ENCODE data around the gene OR9A2.

DNA sequence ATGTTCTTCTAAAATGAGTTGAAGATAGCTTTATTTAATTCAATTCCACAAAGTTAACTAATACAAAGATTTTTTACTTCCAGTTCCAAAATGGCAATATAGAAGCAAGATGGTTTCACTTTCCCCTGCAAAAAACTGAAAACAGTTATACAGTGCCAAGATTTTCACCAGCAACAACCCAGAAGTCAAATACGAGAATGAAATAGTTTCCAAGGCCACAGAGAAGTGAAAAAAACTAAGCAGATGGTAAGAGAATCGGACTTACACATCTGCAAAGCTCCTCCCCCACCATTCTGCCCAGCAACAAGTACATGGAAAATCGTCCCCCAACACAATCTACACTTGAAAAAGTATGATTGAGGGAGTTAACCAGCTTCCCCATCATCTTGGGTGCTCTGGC lies 34.5 kb downstream of the OR9A2 start:
- TF ChIP-seq, protein P1, sequence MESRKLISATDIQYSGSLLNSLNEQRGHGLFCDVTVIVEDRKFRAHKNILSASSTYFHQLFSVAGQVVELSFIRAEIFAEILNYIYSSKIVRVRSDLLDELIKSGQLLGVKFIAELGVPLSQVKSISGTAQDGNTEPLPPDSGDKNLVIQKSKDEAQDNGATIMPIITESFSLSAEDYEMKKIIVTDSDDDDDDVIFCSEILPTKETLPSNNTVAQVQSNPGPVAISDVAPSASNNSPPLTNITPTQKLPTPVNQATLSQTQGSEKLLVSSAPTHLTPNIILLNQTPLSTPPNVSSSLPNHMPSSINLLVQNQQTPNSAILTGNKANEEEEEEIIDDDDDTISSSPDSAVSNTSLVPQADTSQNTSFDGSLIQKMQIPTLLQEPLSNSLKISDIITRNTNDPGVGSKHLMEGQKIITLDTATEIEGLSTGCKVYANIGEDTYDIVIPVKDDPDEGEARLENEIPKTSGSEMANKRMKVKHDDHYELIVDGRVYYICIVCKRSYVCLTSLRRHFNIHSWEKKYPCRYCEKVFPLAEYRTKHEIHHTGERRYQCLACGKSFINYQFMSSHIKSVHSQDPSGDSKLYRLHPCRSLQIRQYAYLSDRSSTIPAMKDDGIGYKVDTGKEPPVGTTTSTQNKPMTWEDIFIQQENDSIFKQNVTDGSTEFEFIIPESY (IDR thresholded peaks at IDR 0.05): no peak
- TF ChIP-seq EZH2 (IDR thresholded peaks at IDR 0.05; ENCODE audit: borderline replicate concordance, control insufficient read depth, low read depth, low read length) (no peak), NR2C2 (IDR thresholded peaks at IDR 0.05; ENCODE audit: borderline replicate concordance, control insufficient read depth, insufficient read length, low read depth) (no peak), STAT3 (IDR thresholded peaks at IDR 0.05; ENCODE audit: low read depth, low read length) (no peak), ZNF274 (IDR thresholded peaks at IDR 0.05; ENCODE audit: insufficient read depth, insufficient read length) (no peak), SUPT20H (IDR thresholded peaks at IDR 0.05; ENCODE audit: borderline replicate concordance, control insufficient read depth, low read depth, low read length) (no peak), CHD2 (IDR thresholded peaks at IDR 0.05; ENCODE audit: borderline replicate concordance, low read depth, low read length) (no peak), BACH1 (IDR thresholded peaks at IDR 0.05; ENCODE audit: borderline replicate concordance) (no peak), POLR2A (IDR thresholded peaks at IDR 0.05; ENCODE audit: low read depth, low read length) (no peak), MXI1 (IDR thresholded peaks at IDR 0.05; ENCODE audit: low read depth, low read length) (no peak), SIX5 (IDR thresholded peaks at IDR 0.05; ENCODE audit: low read depth, low read length, severe bottlenecking) (no peak), ZNF384 (IDR thresholded peaks at IDR 0.05; ENCODE audit: borderline replicate concordance, low read depth, low read length) (no peak)
- TF ChIP-seq, protein P2, sequence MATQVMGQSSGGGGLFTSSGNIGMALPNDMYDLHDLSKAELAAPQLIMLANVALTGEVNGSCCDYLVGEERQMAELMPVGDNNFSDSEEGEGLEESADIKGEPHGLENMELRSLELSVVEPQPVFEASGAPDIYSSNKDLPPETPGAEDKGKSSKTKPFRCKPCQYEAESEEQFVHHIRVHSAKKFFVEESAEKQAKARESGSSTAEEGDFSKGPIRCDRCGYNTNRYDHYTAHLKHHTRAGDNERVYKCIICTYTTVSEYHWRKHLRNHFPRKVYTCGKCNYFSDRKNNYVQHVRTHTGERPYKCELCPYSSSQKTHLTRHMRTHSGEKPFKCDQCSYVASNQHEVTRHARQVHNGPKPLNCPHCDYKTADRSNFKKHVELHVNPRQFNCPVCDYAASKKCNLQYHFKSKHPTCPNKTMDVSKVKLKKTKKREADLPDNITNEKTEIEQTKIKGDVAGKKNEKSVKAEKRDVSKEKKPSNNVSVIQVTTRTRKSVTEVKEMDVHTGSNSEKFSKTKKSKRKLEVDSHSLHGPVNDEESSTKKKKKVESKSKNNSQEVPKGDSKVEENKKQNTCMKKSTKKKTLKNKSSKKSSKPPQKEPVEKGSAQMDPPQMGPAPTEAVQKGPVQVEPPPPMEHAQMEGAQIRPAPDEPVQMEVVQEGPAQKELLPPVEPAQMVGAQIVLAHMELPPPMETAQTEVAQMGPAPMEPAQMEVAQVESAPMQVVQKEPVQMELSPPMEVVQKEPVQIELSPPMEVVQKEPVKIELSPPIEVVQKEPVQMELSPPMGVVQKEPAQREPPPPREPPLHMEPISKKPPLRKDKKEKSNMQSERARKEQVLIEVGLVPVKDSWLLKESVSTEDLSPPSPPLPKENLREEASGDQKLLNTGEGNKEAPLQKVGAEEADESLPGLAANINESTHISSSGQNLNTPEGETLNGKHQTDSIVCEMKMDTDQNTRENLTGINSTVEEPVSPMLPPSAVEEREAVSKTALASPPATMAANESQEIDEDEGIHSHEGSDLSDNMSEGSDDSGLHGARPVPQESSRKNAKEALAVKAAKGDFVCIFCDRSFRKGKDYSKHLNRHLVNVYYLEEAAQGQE (IDR thresholded peaks at IDR 0.05; ENCODE audit: low read depth, low read length): no peak
- TF ChIP-seq, protein P3, sequence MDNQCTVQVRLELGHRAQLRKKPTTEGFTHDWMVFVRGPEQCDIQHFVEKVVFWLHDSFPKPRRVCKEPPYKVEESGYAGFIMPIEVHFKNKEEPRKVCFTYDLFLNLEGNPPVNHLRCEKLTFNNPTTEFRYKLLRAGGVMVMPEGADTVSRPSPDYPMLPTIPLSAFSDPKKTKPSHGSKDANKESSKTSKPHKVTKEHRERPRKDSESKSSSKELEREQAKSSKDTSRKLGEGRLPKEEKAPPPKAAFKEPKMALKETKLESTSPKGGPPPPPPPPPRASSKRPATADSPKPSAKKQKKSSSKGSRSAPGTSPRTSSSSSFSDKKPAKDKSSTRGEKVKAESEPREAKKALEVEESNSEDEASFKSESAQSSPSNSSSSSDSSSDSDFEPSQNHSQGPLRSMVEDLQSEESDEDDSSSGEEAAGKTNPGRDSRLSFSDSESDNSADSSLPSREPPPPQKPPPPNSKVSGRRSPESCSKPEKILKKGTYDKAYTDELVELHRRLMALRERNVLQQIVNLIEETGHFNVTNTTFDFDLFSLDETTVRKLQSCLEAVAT (IDR thresholded peaks at IDR 0.05): no peak
